Glomerular visceral epithelial cell (primary cell): ENCODE results near the gene ZNF616.

Source experiments
- DNase-seq: peaks from one replicate; pipeline ENCODE4 v3.0.0-alpha.2; 2016; ENCODE audit errors: extremely low spot score

ZNF616 gene

GRCh38 chr19:52139252-52140031 is at the start of gene ZNF616:
Gene ZNF616 (minus strand): TSS chr19:52139938. CDS start chr19:52130512, 9,426 bp downstream.
- peak; percentile 89 for DNase-seq

GRCh38 chr19:52188822-52189734 is 49.3 kb upstream of the ZNF616 start:
- DNase-seq: no peak

GRCh38 chr19:52187407-52187806 is 47.7 kb upstream of the ZNF616 start:
- DNase-seq: no peak

DNA sequence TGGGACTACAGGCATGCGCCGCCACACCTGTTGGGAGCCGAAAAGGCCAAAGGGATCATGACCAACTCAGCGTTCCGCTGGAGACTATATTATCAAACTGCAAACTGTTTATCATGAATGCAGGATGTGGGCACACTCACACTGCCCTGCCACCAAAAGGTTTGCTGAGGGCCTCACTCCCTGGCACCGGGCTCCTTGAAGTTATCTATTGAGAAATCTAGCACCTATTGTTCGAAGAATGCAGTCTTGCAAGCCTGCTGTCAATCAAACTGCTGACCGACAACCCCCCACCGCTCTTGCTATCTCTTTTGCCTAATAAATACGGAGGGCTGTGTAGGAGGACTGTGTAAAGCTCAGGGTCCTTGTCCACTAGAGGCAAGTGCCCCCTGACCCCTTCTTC is 36.8 kb upstream of the ZNF616 start:
- no peak for DNase-seq

GRCh38 chr19:52172347-52172746 is 32.6 kb upstream of the ZNF616 start:
- DNase-seq: no peak

DNA sequence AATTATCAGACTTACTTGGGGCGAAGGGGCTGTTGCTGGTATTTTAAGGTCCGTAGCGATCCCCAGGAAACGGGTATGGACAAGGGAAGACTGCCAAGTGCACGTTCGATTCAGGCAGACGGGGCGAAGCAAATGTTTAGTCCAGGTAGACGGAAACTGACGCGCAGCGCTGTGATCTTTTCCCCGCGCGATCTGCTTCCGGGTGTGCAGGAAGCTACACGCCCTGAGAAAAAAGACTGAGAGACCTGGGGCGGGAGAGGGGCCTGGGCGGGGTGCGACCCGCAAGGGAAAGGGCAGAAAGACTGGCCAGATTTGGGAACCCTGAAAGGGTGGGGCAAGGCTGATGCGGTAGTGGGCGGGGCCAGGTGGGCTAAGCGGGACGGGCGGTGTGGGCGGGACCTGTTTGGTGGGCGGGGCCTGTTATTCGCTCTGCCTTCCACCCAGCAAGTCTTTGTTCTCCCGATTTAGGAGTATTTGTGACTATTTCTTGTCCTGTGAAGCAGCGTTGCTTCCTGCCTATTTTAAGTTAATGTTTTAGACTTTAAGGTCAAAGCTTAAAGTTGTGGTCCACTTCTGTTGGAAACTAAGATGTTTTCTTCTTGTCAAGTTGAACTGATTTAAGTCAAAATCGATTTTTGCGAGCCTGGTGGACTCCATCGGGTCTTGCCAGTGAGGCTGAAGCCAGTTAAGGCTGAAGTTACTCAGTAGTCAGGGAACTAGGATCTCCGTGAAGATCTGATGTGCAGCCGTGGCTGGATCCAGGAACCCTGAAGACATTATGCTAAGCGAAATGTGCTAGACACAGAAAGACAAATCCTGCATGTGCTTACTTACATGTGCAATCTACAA is 31.8 kb upstream of the ZNF616 start, which contains the start of gene ZNF836:
Gene ZNF836 (minus strand): TSS at position 301 of the 849 bp plus-strand sequence. CDS start 3,549 bp downstream, outside the sequence.
- DNase-seq: peak; percentile 76

GRCh38 chr19:52170863-52171320 is 31.2 kb upstream of the ZNF616 start:
- DNase-seq: peak; percentile 12

GRCh38 chr19:52170304-52170703 is 30.6 kb upstream of the ZNF616 start:
- DNase-seq: no peak

GRCh38 chr19:52155596-52156359 is 16.0 kb upstream of the ZNF616 start:
- no peak for DNase-seq

DNA sequence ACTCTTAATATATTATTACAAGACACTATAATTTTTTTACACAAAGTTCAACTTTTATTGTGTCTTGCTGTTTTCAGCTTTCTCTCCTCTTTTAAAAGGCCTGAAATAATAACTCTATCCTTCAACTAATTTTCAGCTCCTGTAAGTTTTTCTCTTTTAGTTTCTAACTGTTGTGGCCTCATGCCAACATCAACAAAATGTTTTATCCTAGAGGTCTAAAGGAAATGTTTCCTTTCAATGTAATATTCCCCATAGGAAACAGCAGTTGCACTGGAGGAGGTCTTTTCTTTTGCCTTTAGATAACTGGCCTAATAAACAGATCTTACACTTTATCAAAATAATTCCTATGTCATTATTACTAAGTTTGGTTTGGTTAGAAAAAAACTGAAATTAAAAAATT is 8.5 kb upstream of the ZNF616 start:
- DNase-seq: no peak

- DNase-seq: no peak
Measured at GRCh38 chr19:52142001-52142595, 2.4 kb upstream of the ZNF616 start.

DNA sequence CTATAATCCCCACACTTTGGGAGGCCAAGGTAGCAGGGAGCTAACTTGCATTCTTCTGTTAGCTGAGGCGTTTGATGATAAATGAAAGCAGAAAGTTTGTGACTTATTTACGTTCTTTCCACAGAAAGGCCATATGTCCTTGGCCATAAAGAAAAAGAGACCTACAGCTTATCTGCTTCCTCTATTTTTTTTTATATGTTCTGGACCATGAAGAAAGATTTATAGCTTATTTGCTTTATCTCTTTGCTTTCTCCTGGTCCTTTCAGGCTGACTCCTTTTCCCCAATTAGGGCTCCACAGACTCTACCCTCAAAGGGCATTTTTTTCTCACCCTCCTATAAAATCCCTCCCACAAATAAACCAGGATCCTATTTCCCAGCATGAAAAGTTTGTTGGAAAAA is 1.5 kb upstream of the ZNF616 start:
- no peak for DNase-seq

- DNase-seq: no peak
Measured at GRCh38 chr19:52140032-52140710, 433 bp upstream of the ZNF616 start.

GRCh38 chr19:52138983-52139251 is 821 bp downstream of the ZNF616 start:
- no peak for DNase-seq

DNA sequence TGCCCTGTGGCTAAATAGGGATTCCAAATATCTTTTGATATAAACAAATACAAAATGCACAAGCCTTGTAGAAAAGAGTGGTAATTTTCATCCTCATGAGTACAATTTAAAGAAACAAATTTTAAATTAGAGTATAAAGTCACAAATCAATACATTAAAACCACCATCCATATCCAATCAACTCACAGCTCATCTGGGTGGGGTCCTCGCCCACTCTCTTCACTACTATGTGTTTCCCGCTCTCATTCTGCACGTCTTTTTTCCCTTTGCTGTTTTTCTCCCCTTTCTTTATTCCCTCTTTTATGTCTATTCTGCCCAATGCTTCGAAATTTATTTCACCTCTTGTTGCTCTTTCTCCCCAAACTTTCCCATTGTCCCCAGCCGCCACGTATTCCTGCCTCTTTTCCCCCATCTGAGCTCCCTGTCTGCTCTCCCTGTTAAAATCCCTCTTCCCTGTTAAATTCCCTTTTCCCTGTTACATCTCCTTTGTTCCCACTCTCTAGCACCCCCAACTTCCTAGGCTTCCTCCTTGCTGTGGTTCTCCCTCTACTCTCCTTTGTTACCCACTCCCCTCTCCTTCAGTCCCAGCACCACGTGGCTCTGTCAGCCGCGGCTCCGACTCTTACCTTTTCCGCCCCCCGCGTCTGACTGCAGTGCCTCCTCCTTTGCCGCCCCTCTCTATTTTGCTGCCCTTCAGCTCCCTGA is 1.3 kb downstream of the ZNF616 start:
- peak; percentile 7 for DNase-seq

GRCh38 chr19:52120286-52120685 is 19.5 kb downstream of the ZNF616 start:
- no peak for DNase-seq

DNA sequence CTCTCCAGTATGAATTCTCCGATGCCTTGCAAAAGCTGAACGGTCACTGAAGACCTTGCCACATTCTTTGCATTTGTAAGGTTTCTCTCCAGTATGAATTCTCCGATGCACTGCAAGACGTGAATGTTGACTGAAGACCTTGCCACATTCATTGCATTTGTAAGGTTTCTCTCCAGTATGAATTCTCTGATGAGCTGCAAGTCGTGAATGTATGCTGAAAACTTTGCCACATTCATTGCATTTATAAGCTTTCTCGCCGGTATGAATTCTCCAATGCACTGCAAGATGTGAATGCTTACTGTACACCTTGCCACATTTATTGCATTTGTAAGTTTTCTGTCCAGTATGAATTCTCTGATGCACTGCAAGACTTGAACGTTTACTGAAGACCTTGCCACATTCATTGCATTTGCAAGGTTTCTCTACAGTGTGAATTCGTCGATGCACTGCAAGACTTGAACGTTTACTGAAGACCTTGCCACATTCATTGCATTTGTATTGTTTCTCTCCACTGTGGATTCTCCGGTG is 24.1 kb downstream of the ZNF616 start:
- no peak for DNase-seq

GRCh38 chr19:52114691-52115090 is 25.0 kb downstream of the ZNF616 start:
- DNase-seq: no peak

- DNase-seq: no peak
Measured at GRCh38 chr19:52112624-52113023, 27.1 kb downstream of the ZNF616 start.
